Measurements from ENCODE around the gene IGFBP4.

IGFBP4 gene

GRCh38 chr17:40448213-40448638 lies 5.0 kb downstream of the IGFBP4 start:
- peak in 2 of 11 experiments; percentile 17 to 51; a peak in 1 of 22 replicates for TF ChIP-seq Cebpa-rat (IDR thresholded peaks at IDR 0.05)
- Histone ChIP-seq H3K9me3 (replicated peaks in 1 of 11) (no peaks in the 10 kb centered on the region), H3K4me1 (peaks cover 62 to 86% (median 76%) of the 10 kb centered on the region in 10 experiments), H3K9ac (peak overlapping the region; percentile 35 to 74 (median 67); a peak in 18 of 22 replicates), H3K4me3 (peak overlapping the region; percentile 12 to 93 (median 56); a peak in 17 of 20 replicates), H3K36me3 (peaks cover 22 to 56% (median 28%) of the 10 kb centered on the region in 11 experiments), H3K27me3 (no peaks in the 10 kb centered on the region), H4K20me1 (peaks cover 27 to 68% (median 47%) of the 10 kb centered on the region in 11 experiments; a peak in 18 of 22 replicates), H3K27ac (peak overlapping the region; percentile 30 to 97 (median 76); a peak in 21 of 22 replicates), H3K4me2 (peak overlapping the region; percentile 90 to 100 (median 96))

GRCh38 chr17:40448639-40449261 lies 5.5 kb downstream of the IGFBP4 start:
- Histone ChIP-seq H3K4me2 (peak overlapping the region; percentile 90 to 100 (median 96)), H3K9ac (peak overlapping the region in 10 of 11 experiments; percentile 48 to 74 (median 67); a peak in 17 of 22 replicates), H3K4me3 (peak overlapping the region in 9 of 10 experiments; percentile 12 to 93 (median 51); a peak in 15 of 20 replicates), H3K4me1 (peaks cover 62 to 86% (median 76%) of the 10 kb centered on the region in 10 experiments), H3K9me3 (replicated peaks in 1 of 11) (no peaks in the 10 kb centered on the region), H4K20me1 (peaks cover 26 to 72% (median 48%) of the 10 kb centered on the region in 11 experiments; a peak in 18 of 22 replicates), H3K27ac (peak overlapping the region in 10 of 11 experiments; percentile 54 to 97 (median 76); a peak in 19 of 22 replicates), H3K27me3 (no peaks in the 10 kb centered on the region), H3K36me3 (peaks cover 28 to 61% (median 33%) of the 10 kb centered on the region in 11 experiments)
- TF ChIP-seq Cebpa-rat (IDR thresholded peaks at IDR 0.05), result no peak

- Histone ChIP-seq H3K4me3 (no peak overlapping the region), H3K27ac (peak overlapping the region in 2 of 11 experiments; percentile 2 to 95; a peak in 2 of 22 replicates), H3K36me3 (peaks cover 42 to 75% (median 47%) of the 10 kb centered on the region in 11 experiments), H3K27me3 (no peaks in the 10 kb centered on the region), H3K9ac (no peak overlapping the region), H4K20me1 (peaks cover 21 to 79% (median 53%) of the 10 kb centered on the region in 11 experiments; a peak in 18 of 22 replicates), H3K4me2 (peak overlapping the region; percentile 19 to 100 (median 96); a peak in 18 of 22 replicates), H3K9me3 (replicated peaks in 1 of 11) (no peaks in the 10 kb centered on the region), H3K4me1 (peaks cover 52 to 76% (median 72%) of the 10 kb centered on the region in 10 experiments)
- no peak for TF ChIP-seq Cebpa-rat (IDR thresholded peaks at IDR 0.05)
Observed at GRCh38 chr17:40450175-40450574, 6.9 kb downstream of the IGFBP4 start.

GRCh38 chr17:40451420-40451819 lies 8.2 kb downstream of the IGFBP4 start:
- H3K27ac ChIP-seq, result peak overlapping the region in 1 of 11 experiments; percentile 21; a peak in 1 of 22 replicates
- H3K9me3 ChIP-seq (replicated peaks in 1 of 11), result no peaks in the 10 kb centered on the region
- no peak for TF ChIP-seq Cebpa-rat (IDR thresholded peaks at IDR 0.05)
- H4K20me1 ChIP-seq, result peaks cover 21 to 72% (median 54%) of the 10 kb centered on the region in 11 experiments; a peak in 18 of 22 replicates
- peaks cover 39 to 64% (median 60%) of the 10 kb centered on the region in 10 experiments for H3K4me1 ChIP-seq
- H3K4me2 ChIP-seq, result peak overlapping the region in 2 of 11 experiments; percentile 7 to 98; a peak in 4 of 22 replicates
- H3K4me3 ChIP-seq, result no peak overlapping the region
- peaks cover 54 to 87% (median 59%) of the 10 kb centered on the region in 11 experiments for H3K36me3 ChIP-seq
- no peaks in the 10 kb centered on the region for H3K27me3 ChIP-seq
- H3K9ac ChIP-seq, result peak overlapping the region in 3 of 11 experiments; percentile 2 to 17 (median 4); a peak in 2 of 22 replicates

GRCh38 chr17:40452216-40452787 lies 9.1 kb downstream of the IGFBP4 start:
- Histone ChIP-seq H3K4me3 (no peak overlapping the region), H3K4me2 (peak overlapping the region in 2 of 11 experiments; percentile 13 to 29; a peak in 3 of 22 replicates), H3K27me3 (no peaks in the 10 kb centered on the region), H3K36me3 (peaks cover 63 to 87% (median 68%) of the 10 kb centered on the region in 11 experiments), H3K27ac (peak overlapping the region in 5 of 11 experiments; percentile 9 to 48 (median 20); a peak in 8 of 22 replicates), H3K4me1 (peaks cover 31 to 55% (median 51%) of the 10 kb centered on the region in 10 experiments), H4K20me1 (peaks cover 21 to 70% (median 57%) of the 10 kb centered on the region in 11 experiments; a peak in 18 of 22 replicates), H3K9me3 (replicated peaks in 1 of 11) (no peaks in the 10 kb centered on the region), H3K9ac (peak overlapping the region in 5 of 11 experiments; percentile 2 to 17 (median 14); a peak in 2 of 22 replicates)
- TF ChIP-seq Cebpa-rat (IDR thresholded peaks at IDR 0.05), result no peak

- Histone ChIP-seq H3K36me3 (peaks cover 70 to 91% (median 75%) of the 10 kb centered on the region in 11 experiments), H3K27ac (peak overlapping the region in 2 of 11 experiments; percentile 15 to 39; a peak in 3 of 22 replicates), H4K20me1 (peaks cover 17 to 72% (median 58%) of the 10 kb centered on the region in 11 experiments; a peak in 18 of 22 replicates), H3K27me3 (no peaks in the 10 kb centered on the region), H3K9me3 (replicated peaks in 1 of 11) (no peaks in the 10 kb centered on the region), H3K4me3 (no peak overlapping the region), H3K4me1 (peaks cover 24 to 49% (median 44%) of the 10 kb centered on the region in 10 experiments), H3K9ac (0 out of 22 replicates have a peak overlapping the region, but pooled peaks of 3 of the 11 experiments have one; percentile 2 to 15 (median 14)), H3K4me2 (no peak overlapping the region)
- no peak for TF ChIP-seq Cebpa-rat (IDR thresholded peaks at IDR 0.05)
Observed at GRCh38 chr17:40452921-40453378, 9.7 kb downstream of the IGFBP4 start.

- H3K36me3 ChIP-seq, result peaks cover 75 to 97% (median 83%) of the 10 kb centered on the region in 11 experiments
- H3K9ac ChIP-seq, result no peak overlapping the region
- H3K9me3 ChIP-seq (replicated peaks in 1 of 11), result no peaks in the 10 kb centered on the region
- H3K4me2 ChIP-seq, result no peak overlapping the region
- H3K4me3 ChIP-seq, result no peak overlapping the region
- H4K20me1 ChIP-seq, result peaks cover 8 to 72% (median 47%) of the 10 kb centered on the region in 11 experiments; a peak in 18 of 22 replicates
- H3K27ac ChIP-seq, result 0 out of 22 replicates have a peak overlapping the region, but pooled peaks of 1 of the 11 experiments have one; percentile 13
- H3K27me3 ChIP-seq, result no peaks in the 10 kb centered on the region
- TF ChIP-seq Cebpa-rat (IDR thresholded peaks at IDR 0.05), result no peak
- peaks cover 13 to 38% (median 33%) of the 10 kb centered on the region in 10 experiments for H3K4me1 ChIP-seq
Observed at GRCh38 chr17:40453881-40454612, 10.8 kb downstream of the IGFBP4 start.

- Histone ChIP-seq H3K4me1 (peaks cover 8 to 32% (median 28%) of the 10 kb centered on the region in 10 experiments), H3K9ac (no peak overlapping the region), H3K9me3 (replicated peaks in 1 of 11) (no peaks in the 10 kb centered on the region), H3K4me2 (no peak overlapping the region), H3K27ac (no peak overlapping the region), H3K27me3 (no peaks in the 10 kb centered on the region), H3K36me3 (peaks cover 75 to 99% (median 83%) of the 10 kb centered on the region in 11 experiments), H4K20me1 (peaks cover 8 to 77% (median 45%) of the 10 kb centered on the region in 11 experiments; a peak in 18 of 22 replicates), H3K4me3 (no peak overlapping the region)
- no peak for TF ChIP-seq Cebpa-rat (IDR thresholded peaks at IDR 0.05)
Observed at GRCh38 chr17:40454613-40454995, 11.4 kb downstream of the IGFBP4 start.
